Trophoblast cell (in vitro differentiated cells and primary cell): ENCODE results near the gene MAP1B.

Experiments used
- DNase-seq, 2 donors: peaks; one replicate each; pipeline ENCODE4 v3.0.0-alpha.2; 2016
- H2AFZ ChIP-seq: 2 replicates; pipeline ENCODE4 v1.6.1; 2013; ENCODE audit warnings: low read length, moderate library complexity, mild to moderate bottlenecking; ENCODE audit not compliant: insufficient read depth, poor library complexity
- H2AK5ac ChIP-seq: 2 replicates; pipeline ENCODE4 v1.6.1; 2013; ENCODE audit warnings: mild to moderate bottlenecking, low read length
- H2BK120ac ChIP-seq: 2 replicates; pipeline ENCODE4 v1.6.1; 2013; ENCODE audit warnings: low read length, mild to moderate bottlenecking, moderate library complexity; ENCODE audit not compliant: insufficient read depth, poor library complexity
- H2BK12ac ChIP-seq: 2 replicates; pipeline ENCODE4 v1.6.1; 2013; ENCODE audit warnings: mild to moderate bottlenecking, low read length, moderate library complexity
- H2BK5ac ChIP-seq: 2 replicates; pipeline ENCODE4 v1.6.1; 2013; ENCODE audit warnings: low read length, low read depth, moderate library complexity, mild to moderate bottlenecking; ENCODE audit not compliant: poor library complexity
- H3K14ac ChIP-seq: 2 replicates; pipeline ENCODE4 v1.6.1; 2013; ENCODE audit warnings: mild to moderate bottlenecking, low read length
- H3K18ac ChIP-seq: 2 replicates; pipeline ENCODE4 v1.6.1; 2013; ENCODE audit warnings: mild to moderate bottlenecking, low read length
- H3K23ac ChIP-seq: 2 replicates; pipeline ENCODE4 v1.6.1; 2013; ENCODE audit warnings: low read length
- H3K27ac ChIP-seq: 2 replicates; pipeline ENCODE4 v1.5.1; 2013; ENCODE audit warnings: low read depth, mild to moderate bottlenecking, inconsistent platforms, low read length, moderate library complexity
- H3K27me3 ChIP-seq: 2 replicates; pipeline ENCODE4 v1.6.1; 2013; ENCODE audit warnings: inconsistent platforms, mild to moderate bottlenecking, low read length, moderate library complexity; ENCODE audit not compliant: insufficient read depth
- H3K36me3 ChIP-seq, 2 experiments: 1 replicate in 1 of 2; 2 replicates in 1 of 2; pipeline ENCODE4 v1.6.1; 2013; ENCODE audit warnings: low read length in 2 of 2, mild to moderate bottlenecking in 2 of 2, moderate library complexity in 1 of 2; ENCODE audit not compliant: insufficient read depth in 2 of 2, control insufficient read depth in 1 of 2
- H3K4ac ChIP-seq: 2 replicates; pipeline ENCODE4 v1.6.1; 2013; ENCODE audit warnings: low read depth, mild to moderate bottlenecking, low read length, moderate library complexity
- H3K4me1 ChIP-seq, 2 experiments: 1 replicate in 1 of 2; 2 replicates in 1 of 2; pipeline ENCODE4 v1.6.1; 2013; ENCODE audit warnings: low read length in 2 of 2, mild to moderate bottlenecking in 2 of 2, moderate library complexity in 1 of 2; ENCODE audit not compliant: insufficient read depth in 2 of 2, control insufficient read depth in 1 of 2
- H3K4me2 ChIP-seq: 2 replicates; pipeline ENCODE4 v1.6.1; 2013; ENCODE audit warnings: inconsistent platforms, mild to moderate bottlenecking, low read length, moderate library complexity
- H3K4me3 ChIP-seq: 2 replicates; pipeline ENCODE4 v1.5.1; 2013; ENCODE audit warnings: mild to moderate bottlenecking, low read depth, low read length, inconsistent platforms
- H3K79me1 ChIP-seq: one replicate; pipeline ENCODE4 v1.6.1; 2013; ENCODE audit warnings: low read length
- H3K79me2 ChIP-seq: 2 replicates; pipeline ENCODE4 v1.6.1; 2013; ENCODE audit warnings: low read length, mild to moderate bottlenecking; ENCODE audit not compliant: control insufficient read depth, insufficient read depth, poor library complexity
- H3K9ac ChIP-seq: 2 replicates; pipeline ENCODE4 v1.6.1; 2013; ENCODE audit warnings: mild to moderate bottlenecking, low read length
- H3K9me3 ChIP-seq: 2 replicates; pipeline ENCODE4 v1.6.1; 2013; ENCODE audit warnings: low read depth, mild to moderate bottlenecking, control low read depth, inconsistent platforms, low read length; ENCODE audit not compliant: insufficient read depth
- H4K12ac ChIP-seq: 2 replicates; pipeline ENCODE4 v1.6.1; 2013; ENCODE audit warnings: low read depth, mild to moderate bottlenecking, low read length, moderate library complexity
- H4K8ac ChIP-seq: 2 replicates; pipeline ENCODE4 v1.6.1; 2013; ENCODE audit warnings: low read depth, mild to moderate bottlenecking, low read length, moderate library complexity
- H4K91ac ChIP-seq: one replicate; pipeline ENCODE4 v1.6.1; 2013; ENCODE audit warnings: low read depth, mild to moderate bottlenecking, low read length, moderate library complexity
- WGBS: extraction: QIAGEN DNeasy Blood & Tissue Kit; methylation state at CpG from one replicate; pipeline ENCODE4 v1.1.7; 2013; ENCODE audit warnings: missing lambda C conversion rate; ENCODE audit not compliant: insufficient read length, insufficient coverage; ENCODE audit errors: extremely low coverage; 5-methylcytosine and 5-hydroxymethylcytosine counted together

The MAP1B gene

DNA sequence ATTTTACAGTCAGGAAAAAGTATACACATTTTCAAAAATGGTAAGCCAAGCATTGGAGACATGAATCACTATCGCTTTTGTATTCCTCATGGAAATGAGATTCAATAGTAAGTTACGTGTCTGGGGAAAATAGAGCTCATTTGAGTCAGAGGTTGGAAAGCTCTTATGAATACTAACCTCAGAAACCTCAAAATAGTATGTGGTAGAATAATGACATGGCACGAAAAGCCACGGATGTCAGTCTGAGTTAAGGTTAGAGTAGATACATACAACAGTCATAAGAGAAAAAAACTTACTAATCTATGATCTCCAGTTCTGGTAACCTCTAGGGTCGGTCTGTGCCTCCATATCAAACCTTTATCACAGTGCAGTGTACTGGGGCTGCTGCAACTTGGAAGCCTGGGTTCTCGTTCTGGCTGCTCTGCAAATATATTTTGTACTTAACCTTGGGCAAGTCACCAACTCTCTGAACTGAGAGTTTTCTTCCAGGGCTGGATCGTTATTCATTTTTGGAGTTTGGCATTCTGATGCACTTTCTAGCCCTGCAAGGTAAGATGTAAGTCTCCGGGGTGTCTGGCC lies 31.8 kb downstream of the MAP1B start:
- H2AK5ac ChIP-seq = no peak overlapping the region
- no peak overlapping the region for H4K12ac ChIP-seq
- H3K79me2 ChIP-seq = peaks cover 1% of the 10 kb centered on the region
- H3K4me2 ChIP-seq = no peak overlapping the region
- peaks cover 7% of the 10 kb centered on the region for H3K79me1 ChIP-seq
- no peak overlapping the region for H3K4ac ChIP-seq
- H3K9ac ChIP-seq = no peak overlapping the region
- no peak overlapping the region for H3K4me3 ChIP-seq
- WGBS = no CpG with 5 or more reads among the region's 8 CpGs
- no peak overlapping the region for H2AFZ ChIP-seq
- peak overlapping the region; percentile 71 for H3K18ac ChIP-seq
- no peak overlapping the region for H3K14ac ChIP-seq
- H3K36me3 ChIP-seq = peaks cover 4 to 5% of the 10 kb centered on the region in 2 experiments
- H3K4me1 ChIP-seq = peaks cover 11 to 13% of the 10 kb centered on the region in 2 experiments
- no peak overlapping the region for H2BK120ac ChIP-seq
- H3K9me3 ChIP-seq = peaks cover 2% of the 10 kb centered on the region
- no peak overlapping the region for H4K8ac ChIP-seq
- no peak overlapping the region for H3K27ac ChIP-seq
- H4K91ac ChIP-seq = no peak overlapping the region
- H2BK5ac ChIP-seq = no peak overlapping the region
- H3K27me3 ChIP-seq = no peaks in the 10 kb centered on the region
- H2BK12ac ChIP-seq = no peak overlapping the region
- H3K23ac ChIP-seq = no peak overlapping the region
- no peak for DNase-seq

DNA sequence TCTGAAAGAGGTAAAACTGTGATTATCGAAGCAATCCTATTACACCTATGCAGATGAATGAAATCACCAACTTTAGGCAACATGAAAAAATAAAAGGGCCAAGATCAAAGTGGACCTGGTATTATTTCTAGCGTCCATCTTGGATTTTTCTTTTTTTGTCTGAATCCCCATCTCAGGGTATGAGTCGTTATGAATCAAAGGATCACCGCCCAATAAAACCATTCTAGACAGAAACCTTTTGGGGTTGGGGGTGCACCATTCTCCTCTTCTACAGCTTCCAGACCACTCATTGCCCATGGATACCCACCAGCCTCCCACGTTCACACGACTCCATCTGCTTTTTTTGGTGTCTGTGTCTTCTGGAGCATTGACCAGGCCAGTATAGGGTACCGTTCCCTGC lies 33.4 kb downstream of the MAP1B start:
- H3K4me1 ChIP-seq = peaks cover 11 to 13% of the 10 kb centered on the region in 2 experiments
- peak overlapping the region; percentile 52 for H4K8ac ChIP-seq
- H3K36me3 ChIP-seq = peaks cover 4 to 5% of the 10 kb centered on the region in 2 experiments
- H2BK5ac ChIP-seq = no peak overlapping the region
- no peak overlapping the region for H2BK120ac ChIP-seq
- H2BK12ac ChIP-seq = peak overlapping the region; percentile 22
- peaks cover 2% of the 10 kb centered on the region for H3K9me3 ChIP-seq
- no peak overlapping the region for H3K9ac ChIP-seq
- H3K23ac ChIP-seq = no peak overlapping the region
- H3K79me1 ChIP-seq = peaks cover 7% of the 10 kb centered on the region
- peaks cover 1% of the 10 kb centered on the region for H3K79me2 ChIP-seq
- H2AK5ac ChIP-seq = peak overlapping the region; percentile 66
- no CpG with 5 or more reads among the region's 7 CpGs for WGBS
- no peaks in the 10 kb centered on the region for H3K27me3 ChIP-seq
- no peak overlapping the region for H4K12ac ChIP-seq
- H3K4ac ChIP-seq = no peak overlapping the region
- no peak overlapping the region for H3K18ac ChIP-seq
- DNase-seq = no peak
- H2AFZ ChIP-seq = no peak overlapping the region
- no peak overlapping the region for H3K4me3 ChIP-seq
- H3K4me2 ChIP-seq = no peak overlapping the region
- H4K91ac ChIP-seq = no peak overlapping the region
- H3K27ac ChIP-seq = peak overlapping the region; percentile 38
- no peak overlapping the region for H3K14ac ChIP-seq

DNA sequence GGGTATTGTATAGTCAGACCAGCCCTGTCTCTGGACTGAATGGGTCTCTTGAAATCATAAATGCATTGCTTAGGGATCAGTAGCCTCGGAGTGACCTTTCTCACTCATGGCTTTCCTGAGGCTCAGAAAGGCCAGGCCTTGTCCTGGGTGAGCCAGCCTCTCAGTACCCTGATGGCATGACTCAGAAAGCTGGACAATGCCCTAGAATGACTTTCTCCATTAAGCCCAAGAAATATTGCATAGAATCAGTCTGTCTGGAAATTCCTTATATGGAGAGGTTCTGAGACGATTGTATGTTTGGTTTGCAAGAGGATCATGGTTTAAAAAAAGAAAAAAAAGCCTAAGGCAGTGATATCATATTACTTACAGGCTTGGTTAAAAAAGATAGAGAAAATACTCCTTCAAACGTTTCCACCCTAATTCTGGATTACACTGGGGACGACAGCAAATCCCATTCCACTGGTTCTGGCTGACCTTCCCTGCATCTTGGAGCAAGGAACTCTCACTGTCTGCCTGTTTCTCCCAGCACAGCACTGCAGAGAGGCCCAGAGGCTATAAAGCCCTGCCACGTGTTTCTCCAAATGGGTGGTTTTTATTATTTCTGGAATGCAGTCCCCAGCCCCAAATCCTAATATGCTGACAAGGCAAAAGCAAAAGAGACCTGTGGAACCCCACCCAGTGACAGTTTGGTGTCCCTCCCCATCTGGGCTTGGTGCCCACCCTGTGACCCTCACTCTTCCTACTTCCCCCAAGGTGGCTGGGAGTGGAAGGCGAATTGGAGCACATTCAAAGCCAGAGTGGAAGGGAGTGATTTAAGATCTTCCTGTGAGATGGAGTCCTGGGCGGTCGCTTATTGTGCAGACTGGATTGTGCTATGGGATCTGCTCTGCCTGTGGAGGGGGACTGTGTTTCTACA lies 34.4 kb downstream of the MAP1B start:
- Histone ChIP-seq H3K79me2 (peaks cover 1% of the 10 kb centered on the region), H4K8ac (no peak overlapping the region), H3K27ac (peak overlapping the region; percentile 54), H2BK120ac (no peak overlapping the region), H3K4me2 (peak overlapping the region; percentile 41), H4K91ac (no peak overlapping the region), H3K27me3 (no peaks in the 10 kb centered on the region), H2BK5ac (no peak overlapping the region), H2AFZ (peak overlapping the region; percentile 52), H2AK5ac (no peak overlapping the region), H4K12ac (no peak overlapping the region), H3K9me3 (peaks cover 2% of the 10 kb centered on the region), H3K14ac (no peak overlapping the region), H3K4ac (no peak overlapping the region), H3K18ac (peak overlapping the region; percentile 17), H3K4me3 (no peak overlapping the region), H3K36me3 (peaks cover 4 to 5% of the 10 kb centered on the region in 2 experiments), H2BK12ac (no peak overlapping the region), H3K23ac (peak overlapping the region; percentile 76), H3K79me1 (peaks cover 7% of the 10 kb centered on the region), H3K9ac (no peak overlapping the region), H3K4me1 (peaks cover 11 to 13% of the 10 kb centered on the region in 2 experiments)
- no CpG with 5 or more reads among the region's 8 CpGs for WGBS
- DNase-seq = no peak

DNA sequence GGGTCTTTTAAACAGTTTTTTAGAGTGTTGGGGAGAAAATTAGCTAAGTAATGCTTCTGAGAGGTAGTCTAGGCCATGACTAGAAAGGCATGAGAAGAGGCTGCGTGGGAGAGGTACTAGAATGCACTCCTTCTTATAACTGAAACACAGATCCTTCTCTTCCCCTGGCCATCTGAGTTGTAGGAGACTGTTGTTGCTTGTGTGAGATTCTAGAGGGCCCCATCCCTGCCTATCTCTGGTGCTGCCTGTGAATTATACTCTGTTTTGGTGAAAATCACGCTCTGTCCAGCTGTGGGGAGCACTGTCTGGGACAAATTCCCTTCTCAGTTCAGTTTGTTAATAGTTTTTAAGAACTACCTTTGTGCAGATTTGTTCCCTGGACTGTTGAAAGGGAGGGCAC lies 37.5 kb downstream of the MAP1B start:
- Histone ChIP-seq H3K9ac (no peak overlapping the region), H3K4ac (no peak overlapping the region), H4K12ac (no peak overlapping the region), H3K4me2 (no peak overlapping the region), H3K27me3 (no peaks in the 10 kb centered on the region), H4K8ac (no peak overlapping the region), H2AK5ac (no peak overlapping the region), H3K79me2 (peaks cover 1% of the 10 kb centered on the region), H2BK120ac (no peak overlapping the region), H3K23ac (no peak overlapping the region), H4K91ac (no peak overlapping the region), H3K18ac (no peak overlapping the region), H3K79me1 (peaks cover 7% of the 10 kb centered on the region), H2BK5ac (no peak overlapping the region), H2BK12ac (no peak overlapping the region), H2AFZ (no peak overlapping the region), H3K36me3 (peaks cover 6 to 7% of the 10 kb centered on the region in 2 experiments), H3K4me3 (no peak overlapping the region), H3K4me1 (peaks cover 11 to 13% of the 10 kb centered on the region in 2 experiments), H3K27ac (no peak overlapping the region), H3K14ac (no peak overlapping the region), H3K9me3 (peaks cover 2% of the 10 kb centered on the region)
- no peak for DNase-seq
- WGBS = no CpG with 5 or more reads among the region's 2 CpGs
